Measurements from ENCODE around the gene WBP4. TPM values are rescaled to one million over a fixed set of nuclear protein-coding genes. Genes with fewer than 3 reads are reported as not detected.

Gene WBP4
- total RNA-seq, 2 experiments from 2014 or later: 6.9 to 7.4 TPM

DNA sequence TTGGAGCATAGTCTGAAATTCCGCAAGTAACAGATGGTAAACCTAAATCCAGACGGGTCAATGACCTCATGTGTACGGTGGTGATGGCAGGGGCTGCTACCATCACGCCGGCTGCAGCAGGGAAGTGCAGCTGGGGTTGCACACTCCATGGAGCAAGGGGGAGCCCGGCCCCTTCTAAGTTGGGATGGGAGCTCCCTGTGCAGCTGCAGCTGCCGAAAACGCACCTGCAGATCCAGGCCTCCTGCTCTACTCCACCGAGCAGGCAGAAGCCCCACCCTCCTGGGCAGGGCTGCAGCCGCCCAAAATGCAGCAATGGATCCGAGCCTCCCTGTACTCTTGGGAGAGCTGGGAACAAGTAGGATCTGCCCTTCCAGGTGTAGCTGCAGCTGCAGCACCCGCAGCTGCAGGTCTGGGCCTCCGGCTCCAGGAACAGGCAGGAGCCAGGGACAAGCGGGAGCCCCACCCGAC is 45.8 kb downstream of the WBP4 start:
- Mint-ChIP-seq H3K27me3 (no peaks in the 10 kb centered on the region), H3K4me3 (no peak overlapping the region), H3K9me3 (no peaks in the 10 kb centered on the region), H3K36me3 (ENCODE audit: low read depth) (no peaks in the 10 kb centered on the region), H3K4me1 (ENCODE audit: low read depth) (no peaks in the 10 kb centered on the region), H3K27ac (no peak overlapping the region)
- ATAC-seq (ENCODE audit: poor library complexity) (no peak), DNase-seq (no peak)
- Histone ChIP-seq H3K4me3 (ENCODE audit: low read length) (no peak overlapping the region), H3K36me3 (ENCODE audit: insufficient read depth, low read length) (no peaks in the 10 kb centered on the region), H3K4me1 (ENCODE audit: insufficient read depth, low read length) (no peaks in the 10 kb centered on the region), H3K27me3 (ENCODE audit: control insufficient read depth in 1 of 2, insufficient read depth in 2 of 2, low read length in 2 of 2) (no peaks in the 10 kb centered on the region), H3K9me3 (ENCODE audit: control insufficient read depth in 1 of 2, insufficient read depth in 1 of 2, low read length in 2 of 2) (peaks cover 0 to 5% of the 10 kb centered on the region in 2 experiments), H3K27ac (ENCODE audit: low read depth in 1 of 2, low read length in 2 of 2) (no peak overlapping the region)
- intact Hi-C loops (cut with DNase I, micrococcal nuclease): no loop called here
- TF ChIP-seq CTCF (IDR thresholded peaks at IDR 0.05): no peak
- CTCF ChIA-PET: no interaction called here
- POLR2A ChIA-PET: no interaction called here

DNA sequence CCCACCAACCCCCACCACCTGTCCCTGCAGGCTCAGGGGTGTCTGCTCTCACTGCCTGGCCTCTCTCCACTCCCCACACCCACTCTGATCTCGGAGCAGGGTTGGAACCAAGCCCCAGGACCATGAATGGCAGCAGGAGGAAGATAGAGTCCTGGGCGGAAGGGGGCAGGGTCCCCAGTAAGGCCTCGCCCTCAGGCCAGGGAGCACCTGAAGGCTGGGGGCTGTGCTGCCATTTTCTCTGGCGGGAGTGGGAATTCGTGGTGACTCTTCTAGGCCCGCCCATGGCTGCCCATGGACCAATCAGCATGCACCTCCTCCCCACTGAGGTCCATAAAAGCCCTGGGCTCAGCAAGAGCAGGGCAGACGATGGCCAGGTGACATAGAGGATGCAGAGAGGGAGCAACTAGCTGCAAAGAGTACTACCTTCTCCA is 46.3 kb downstream of the WBP4 start:
- no peaks in the 10 kb centered on the region for H3K36me3 Mint-ChIP-seq (ENCODE audit: low read depth)
- H3K9me3 Mint-ChIP-seq: no peaks in the 10 kb centered on the region
- Histone ChIP-seq H3K9me3 (ENCODE audit: control insufficient read depth in 1 of 2, insufficient read depth in 1 of 2, low read length in 2 of 2) (peaks cover 0 to 5% of the 10 kb centered on the region in 2 experiments), H3K4me3 (ENCODE audit: low read length) (no peak overlapping the region), H3K36me3 (ENCODE audit: insufficient read depth, low read length) (no peaks in the 10 kb centered on the region), H3K27ac (ENCODE audit: low read depth in 1 of 2, low read length in 2 of 2) (no peak overlapping the region), H3K4me1 (ENCODE audit: insufficient read depth, low read length) (no peaks in the 10 kb centered on the region), H3K27me3 (ENCODE audit: control insufficient read depth in 1 of 2, insufficient read depth in 2 of 2, low read length in 2 of 2) (no peaks in the 10 kb centered on the region)
- DNase-seq (no peak), ATAC-seq (ENCODE audit: poor library complexity) (no peak)
- TF ChIP-seq CTCF (IDR thresholded peaks at IDR 0.05): no peak
- no peaks in the 10 kb centered on the region for H3K27me3 Mint-ChIP-seq
- no peaks in the 10 kb centered on the region for H3K4me1 Mint-ChIP-seq (ENCODE audit: low read depth)
- intact Hi-C loops (cut with DNase I, micrococcal nuclease): no loop called here
- no peak overlapping the region for H3K4me3 Mint-ChIP-seq
- H3K27ac Mint-ChIP-seq: no peak overlapping the region
- POLR2A ChIA-PET: no interaction called here
- CTCF ChIA-PET: no interaction called here

DNA sequence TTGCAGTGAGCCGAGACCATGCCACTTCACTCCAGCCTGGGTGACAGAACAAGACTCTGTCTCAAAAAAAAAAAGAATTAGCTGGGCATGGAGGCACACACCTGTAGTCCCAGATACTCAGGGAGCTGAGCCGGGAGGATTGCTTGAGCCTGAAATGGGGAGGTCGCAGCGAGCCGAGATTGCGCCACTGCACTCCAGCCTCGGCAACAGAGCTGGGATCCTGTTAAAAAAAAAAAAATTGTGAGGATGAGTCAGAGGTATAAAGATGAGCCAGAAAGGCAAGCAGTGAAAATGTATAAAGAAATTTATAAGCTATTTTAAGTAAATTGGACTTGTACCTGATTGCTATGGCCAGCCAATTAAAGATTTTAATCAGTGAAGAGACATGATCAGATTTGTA is 50.1 kb downstream of the WBP4 start:
- Histone ChIP-seq H3K27me3 (ENCODE audit: control insufficient read depth in 1 of 2, insufficient read depth in 2 of 2, low read length in 2 of 2) (no peaks in the 10 kb centered on the region), H3K4me3 (ENCODE audit: low read length) (no peak overlapping the region), H3K4me1 (ENCODE audit: insufficient read depth, low read length) (no peaks in the 10 kb centered on the region), H3K27ac (ENCODE audit: low read depth in 1 of 2, low read length in 2 of 2) (no peak overlapping the region), H3K36me3 (ENCODE audit: insufficient read depth, low read length) (no peaks in the 10 kb centered on the region), H3K9me3 (ENCODE audit: control insufficient read depth in 1 of 2, insufficient read depth in 1 of 2, low read length in 2 of 2) (peaks cover 0 to 5% of the 10 kb centered on the region in 2 experiments)
- intact Hi-C loops (cut with DNase I, micrococcal nuclease): no loop called here
- Mint-ChIP-seq H3K4me3 (no peak overlapping the region), H3K36me3 (ENCODE audit: low read depth) (no peaks in the 10 kb centered on the region), H3K9me3 (no peaks in the 10 kb centered on the region), H3K27me3 (no peaks in the 10 kb centered on the region), H3K27ac (no peak overlapping the region), H3K4me1 (ENCODE audit: low read depth) (no peaks in the 10 kb centered on the region)
- ATAC-seq (ENCODE audit: poor library complexity): no peak
- CTCF ChIA-PET: no interaction called here
- no peak for TF ChIP-seq CTCF (IDR thresholded peaks at IDR 0.05)
- no peak for DNase-seq
- POLR2A ChIA-PET: interaction anchor here (0.7 kb wide), 1 partner anchor 190 kb away, joined by 4 read pairs; no protein-coding TSS in a partner anchor
